Endothelial cell of umbilical vein (primary cell): ENCODE data around the gene TMEM250.

Source experiments
- CTCF ChIP-seq, 2 donors: IDR thresholded peaks; 1 replicate in 1 of 2; 2 replicates in 1 of 2; pipeline ENCODE4 v1.5.1; 2011; ENCODE audit warnings: low read length in 2 of 2, mild to moderate bottlenecking in 2 of 2, moderate library complexity in 2 of 2, control low read depth in 1 of 2, inconsistent platforms in 1 of 2, low read depth in 1 of 2; ENCODE audit not compliant: insufficient read depth in 1 of 2; ENCODE audit errors: extremely low read depth in 1 of 2
- EZH2 ChIP-seq: IDR thresholded peaks from 2 replicates; pipeline ENCODE4 v1.6.1; 2012; ENCODE audit warnings: borderline replicate concordance, low read depth, mild to moderate bottlenecking, moderate library complexity, low read length, inconsistent platforms; ENCODE audit not compliant: severe bottlenecking
- FOS ChIP-seq: IDR thresholded peaks from 2 replicates; pipeline ENCODE4 v1.6.1; 2011; ENCODE audit warnings: mild to moderate bottlenecking, low read length, moderate library complexity, borderline replicate concordance; ENCODE audit not compliant: insufficient read depth
- GATA2 ChIP-seq: IDR thresholded peaks from 2 replicates; pipeline ENCODE4 v1.7.0; 2011; ENCODE audit warnings: low read depth, mild to moderate bottlenecking, moderate library complexity, mixed read lengths, low read length; ENCODE audit not compliant: insufficient read length, insufficient read depth
- JUN ChIP-seq: IDR thresholded peaks from 2 replicates; pipeline ENCODE4 v1.6.1; 2011; ENCODE audit warnings: borderline replicate concordance, low read depth; ENCODE audit not compliant: insufficient read length, insufficient read depth
- MAX ChIP-seq: IDR thresholded peaks from 2 replicates; pipeline ENCODE4 v1.6.1; 2011; ENCODE audit not compliant: insufficient read depth, insufficient read length
- MYC ChIP-seq: IDR thresholded peaks from one replicate; pipeline ENCODE4 v1.6.1; 2011; ENCODE audit warnings: mild to moderate bottlenecking, low read depth, low read length
- POLR2A ChIP-seq: IDR thresholded peaks from 2 replicates; pipeline ENCODE4 v1.6.1; 2012; ENCODE audit warnings: low read depth, mild to moderate bottlenecking, control low read depth, low read length
- POLR2AphosphoS5 ChIP-seq: IDR thresholded peaks from 2 replicates; pipeline ENCODE4 v1.6.1; 2012; ENCODE audit warnings: low read depth, mild to moderate bottlenecking, control low read depth, low read length, moderate library complexity; ENCODE audit not compliant: insufficient read depth

- TF ChIP-seq POLR2AphosphoS5 (no peak), FOS (no peak), CTCF (IDR thresholded peaks at IDR 0.05; ENCODE audit: extremely low read depth in 1 of 2, insufficient read depth in 1 of 2, low read depth in 1 of 2, low read length in 2 of 2) (no peak), POLR2A (no peak), EZH2 (no peak), GATA2 (no peak), MAX (no peak), JUN (no peak), MYC (no peak)
Measured at GRCh38 chr9:136096505-136097001, 22.1 kb downstream of the TMEM250 start.
